Measurements from ENCODE around the gene AKAP7.

The AKAP7 gene

DNA sequence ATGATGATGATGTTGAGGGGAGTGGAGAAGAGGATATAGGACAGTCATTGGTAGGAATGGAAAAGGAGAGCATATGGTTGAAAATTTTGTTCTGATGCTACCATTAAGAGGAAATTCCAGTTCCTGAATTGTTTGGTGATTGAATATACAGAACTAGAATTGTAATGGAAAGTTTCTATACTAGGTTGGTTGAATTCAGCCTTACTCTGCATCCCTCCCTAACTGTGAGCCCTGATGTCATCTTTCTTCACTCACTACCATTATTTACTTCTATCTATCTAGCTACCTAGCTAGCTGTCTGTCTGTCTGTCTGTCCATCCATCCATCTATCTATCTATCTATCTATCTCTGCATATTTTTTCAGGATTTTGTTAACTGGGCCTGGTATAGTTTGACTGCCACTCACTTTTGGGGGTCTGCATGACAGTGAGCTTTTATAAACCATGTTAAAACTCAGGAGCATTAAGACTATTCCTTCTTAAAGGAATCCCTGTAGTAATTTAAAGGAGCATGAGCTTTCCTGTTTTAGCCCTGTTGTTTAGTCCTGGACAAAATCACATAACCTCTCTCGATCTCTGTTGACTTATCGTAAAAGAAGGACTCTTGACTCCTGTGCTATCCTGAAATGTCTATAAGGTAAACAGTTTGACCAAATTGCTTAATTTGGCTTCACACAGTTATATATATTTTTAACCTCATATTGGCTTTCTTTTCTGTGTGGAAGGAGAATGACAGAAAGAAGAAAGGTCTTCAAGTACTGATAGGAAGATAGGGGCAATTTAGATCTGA, 71.4 kb downstream of the AKAP7 start:
- no peak for DNase-seq

DNA sequence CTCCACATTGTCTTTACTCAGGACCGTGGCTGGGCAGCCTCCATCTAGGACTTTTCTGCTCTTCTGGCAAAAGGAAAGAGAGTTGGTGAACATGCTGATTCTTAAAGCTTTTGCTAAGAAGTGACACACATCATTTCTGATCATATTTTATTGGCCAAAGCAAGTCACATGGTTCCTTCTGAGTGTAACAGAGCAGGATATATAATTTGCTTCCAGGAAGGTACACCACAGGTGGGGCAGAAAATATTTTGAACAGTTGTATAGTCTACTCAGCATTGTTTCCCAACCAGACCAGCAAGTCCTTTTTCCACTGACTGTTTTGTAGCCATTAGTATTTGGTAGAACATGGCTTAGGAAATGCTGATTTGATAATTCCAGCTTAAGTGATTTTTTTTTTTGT, 73.5 kb downstream of the AKAP7 start:
- DNase-seq: no peak

DNA sequence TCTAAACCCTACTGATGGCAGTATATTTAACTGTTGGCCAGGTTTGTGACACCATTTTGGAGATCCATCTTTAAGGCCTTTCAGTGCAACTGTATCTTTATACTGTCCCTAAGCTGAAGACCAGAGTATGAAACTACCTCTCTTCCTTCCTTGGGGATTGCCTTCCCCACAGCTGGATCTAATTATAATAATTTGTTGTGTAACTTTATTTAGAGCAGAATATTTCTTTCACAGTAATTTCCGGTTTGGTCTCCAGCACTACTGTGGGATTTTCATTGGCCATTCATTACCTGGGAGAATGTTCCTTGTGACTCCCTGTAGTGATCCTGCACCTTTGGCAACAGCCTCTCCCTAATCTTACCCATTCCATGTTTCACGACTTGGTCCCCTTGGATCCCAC, 75.2 kb downstream of the AKAP7 start:
- DNase-seq: no peak

DNA sequence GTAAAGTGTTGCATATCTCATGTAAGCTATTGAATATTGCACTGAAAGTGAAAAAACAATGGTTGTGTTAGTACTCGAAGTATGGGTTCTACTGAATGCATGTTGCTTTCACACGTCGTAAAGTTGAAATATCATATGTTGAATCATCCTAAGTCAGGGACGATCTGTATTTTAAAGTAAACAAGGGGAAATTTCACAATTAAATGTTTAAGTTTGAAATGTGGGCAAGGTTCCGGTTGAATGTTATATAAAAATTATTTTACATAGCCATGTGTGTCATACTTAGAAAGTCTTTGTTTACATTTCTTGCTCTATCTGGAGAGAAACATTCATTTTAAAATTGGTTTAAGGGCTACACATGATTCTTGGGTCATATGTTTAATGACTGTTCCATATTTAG, 76.8 kb downstream of the AKAP7 start:
- DNase-seq: no peak

DNA sequence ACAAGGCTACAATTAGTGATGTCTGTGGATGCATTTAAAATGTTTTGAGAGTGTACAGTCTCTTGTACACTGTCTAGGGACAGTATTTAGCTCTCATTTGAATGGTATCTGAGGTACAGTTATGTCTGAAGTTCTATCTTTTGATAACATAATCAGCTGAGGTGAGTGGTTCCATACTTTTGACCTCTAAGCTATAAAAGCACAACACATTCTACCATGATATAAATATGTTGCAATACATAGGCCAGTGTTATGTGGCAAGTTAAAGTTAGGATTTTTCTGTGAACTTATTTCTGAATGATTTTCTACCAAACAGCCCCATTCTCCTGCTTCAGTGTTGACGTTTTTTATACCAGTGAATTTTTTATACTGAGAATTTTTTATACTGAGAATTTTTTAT, 77.6 kb downstream of the AKAP7 start:
- no peak for DNase-seq

DNA sequence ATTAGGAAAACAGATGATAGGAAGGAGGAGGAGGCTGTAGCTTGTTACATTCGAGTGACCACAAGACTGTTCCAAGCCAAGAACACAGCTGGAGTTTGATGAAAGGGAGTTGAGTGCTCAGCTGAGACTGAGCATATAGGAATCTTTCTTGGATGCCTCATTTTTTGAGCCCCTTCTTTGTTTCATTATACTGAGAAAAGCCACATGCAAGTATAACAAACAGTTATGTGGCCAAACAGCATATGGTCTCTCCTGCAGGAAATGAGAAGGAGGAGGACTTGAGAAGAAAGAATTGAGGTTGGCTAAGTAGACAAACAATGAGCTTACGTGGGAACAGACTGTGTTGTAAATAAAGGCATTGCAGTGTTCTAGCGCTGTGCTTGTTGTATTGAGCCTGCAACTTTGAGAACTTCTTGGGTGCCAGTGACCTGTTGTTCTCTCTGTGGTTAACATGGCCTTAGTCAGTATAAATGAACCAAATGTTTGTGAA, 78.3 kb downstream of the AKAP7 start:
- DNase-seq: no peak

DNA sequence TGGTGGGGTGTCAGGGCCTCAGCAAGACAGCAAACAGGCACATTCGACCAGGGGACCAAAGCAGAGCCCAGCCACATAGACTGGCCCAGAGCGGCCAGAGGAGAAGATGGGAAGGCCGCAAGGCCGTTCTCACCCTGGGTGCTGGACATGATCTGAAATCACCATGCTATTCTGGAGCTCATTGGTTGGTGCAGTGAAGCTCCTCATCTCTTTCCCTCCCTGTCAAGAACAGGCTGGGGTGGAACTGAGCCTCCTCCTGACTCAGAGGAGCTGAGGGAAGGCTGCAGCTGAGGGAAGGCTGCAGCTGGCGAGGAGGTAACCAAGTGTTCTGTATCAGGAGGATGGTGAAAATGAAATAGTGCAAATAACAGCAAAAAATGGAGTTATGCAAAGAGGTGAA, 80.0 kb downstream of the AKAP7 start:
- no peak for DNase-seq

DNA sequence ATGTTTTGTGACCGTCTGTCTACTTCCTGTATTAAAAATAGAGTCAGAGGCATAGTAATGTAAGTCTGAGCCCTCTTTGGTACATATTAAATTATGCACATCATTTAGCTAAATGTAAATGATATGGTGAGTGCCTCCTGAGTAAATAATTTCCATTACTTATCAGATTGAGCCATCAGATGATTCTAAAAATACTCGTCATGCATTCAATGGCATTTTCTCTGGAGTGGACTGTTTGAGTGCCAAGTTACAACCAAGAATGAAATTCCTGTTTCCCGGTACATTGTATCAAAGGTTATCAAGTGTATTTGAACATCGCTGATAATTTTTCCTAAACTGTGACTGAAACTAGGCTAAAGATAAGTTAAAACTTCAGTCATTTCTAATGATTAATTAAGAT, 81.0 kb downstream of the AKAP7 start:
- DNase-seq: no peak

DNA sequence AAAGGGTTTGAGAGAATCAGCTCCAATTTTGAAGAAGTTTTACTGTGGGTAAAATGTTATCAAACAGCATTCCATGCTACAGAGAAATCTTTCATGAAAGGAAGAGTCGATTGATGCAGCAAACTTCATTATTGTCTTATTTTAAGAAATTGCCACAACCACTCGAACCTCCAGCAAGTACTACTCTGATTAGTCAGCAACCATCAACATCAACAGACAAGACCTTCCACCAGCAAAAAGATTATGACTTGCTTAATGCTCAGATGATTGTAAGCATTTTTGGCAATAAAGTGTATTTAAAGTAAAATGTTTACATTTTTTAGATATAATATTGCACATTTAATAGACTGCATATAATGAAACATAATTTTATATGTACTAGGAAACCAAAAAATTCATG, 87.5 kb downstream of the AKAP7 start:
- no peak for DNase-seq

DNA sequence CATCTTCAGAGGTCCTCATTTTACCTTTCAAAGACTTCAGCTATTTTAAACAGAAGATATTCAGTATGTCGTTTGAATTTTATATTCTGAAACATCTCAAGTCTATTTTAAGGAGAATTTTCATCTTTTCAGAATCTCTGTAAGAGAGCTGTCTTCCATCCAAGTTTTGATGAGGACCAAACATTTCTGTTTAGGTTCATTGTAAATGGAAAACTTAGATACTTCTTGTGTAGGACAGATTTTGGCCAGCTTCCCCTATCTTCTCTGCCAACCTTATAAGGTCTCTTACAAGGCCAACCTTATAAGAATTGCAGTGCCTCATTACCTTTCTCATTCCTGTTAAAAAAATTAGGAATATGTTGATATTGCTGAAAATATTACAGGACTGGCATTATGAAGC, 88.1 kb downstream of the AKAP7 start:
- DNase-seq: no peak

DNA sequence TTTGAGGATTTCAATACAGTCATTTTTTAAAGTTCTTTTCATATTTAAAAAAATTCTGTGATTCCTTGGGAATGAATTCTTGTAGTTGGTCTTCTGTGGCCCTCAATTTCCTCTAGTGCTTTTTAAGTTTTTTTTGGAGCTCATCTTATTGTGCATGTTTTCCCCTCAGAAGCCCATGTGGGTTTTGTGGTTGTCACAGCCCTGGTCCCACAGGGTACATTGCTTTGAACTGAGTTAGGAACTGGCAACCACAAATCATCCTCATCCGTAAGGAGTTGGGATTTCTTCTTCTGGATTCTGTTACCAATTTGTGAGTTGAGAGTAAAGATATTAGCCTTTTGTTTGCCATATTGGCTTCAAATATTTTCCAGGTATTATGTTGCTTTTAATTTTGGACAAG, 89.9 kb downstream of the AKAP7 start:
- DNase-seq: no peak

DNA sequence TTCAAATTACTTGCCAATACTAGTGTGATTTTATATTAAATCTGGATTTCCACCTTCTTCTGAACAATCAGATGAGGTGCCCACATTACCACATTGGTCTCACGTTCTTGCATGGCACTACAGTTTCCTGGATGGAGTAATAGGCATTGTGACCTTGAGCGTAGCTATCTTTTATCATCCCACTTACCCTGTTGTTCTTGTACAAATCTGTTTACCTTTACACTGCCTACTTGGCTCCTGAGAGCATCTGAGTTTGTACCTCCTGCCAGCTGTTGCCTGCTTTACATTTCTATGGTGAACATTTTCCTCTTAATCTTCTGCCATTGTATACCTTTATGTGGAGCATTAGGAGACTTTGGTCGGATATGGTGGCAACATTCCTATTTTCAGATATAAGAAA, 90.7 kb downstream of the AKAP7 start:
- DNase-seq: no peak

DNA sequence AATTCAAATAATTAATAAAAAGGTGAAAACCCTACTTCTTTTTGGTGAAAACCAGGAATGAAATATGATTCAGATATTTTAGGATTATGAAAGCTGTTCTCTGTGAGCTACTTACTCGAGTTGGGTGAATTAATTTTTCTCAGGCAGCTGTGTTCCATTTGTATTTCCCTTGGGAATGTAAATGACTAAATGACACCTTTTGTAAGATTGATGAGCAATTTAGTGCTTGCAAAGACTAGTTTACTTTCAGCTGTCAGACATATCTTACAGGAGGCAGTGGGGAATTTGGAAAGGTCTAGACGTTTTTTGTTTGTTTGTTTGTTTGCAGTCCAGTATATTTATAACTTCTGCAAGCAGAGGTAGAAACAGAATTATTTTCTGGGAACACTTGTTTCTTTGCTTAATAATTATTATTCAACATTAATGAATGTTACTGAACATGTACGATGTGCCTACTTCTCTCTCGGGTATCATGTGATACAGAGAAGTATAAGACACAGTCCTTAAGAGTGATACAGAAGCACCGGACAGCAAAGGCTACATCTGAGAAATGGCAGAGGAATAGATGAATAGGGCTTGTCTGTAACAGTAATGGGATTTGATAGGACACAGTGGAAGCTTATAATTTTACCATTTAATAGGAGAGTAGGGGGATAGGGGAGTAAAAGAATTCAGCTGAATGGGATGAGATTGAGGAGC, 91.3 kb downstream of the AKAP7 start:
- no peak for DNase-seq

DNA sequence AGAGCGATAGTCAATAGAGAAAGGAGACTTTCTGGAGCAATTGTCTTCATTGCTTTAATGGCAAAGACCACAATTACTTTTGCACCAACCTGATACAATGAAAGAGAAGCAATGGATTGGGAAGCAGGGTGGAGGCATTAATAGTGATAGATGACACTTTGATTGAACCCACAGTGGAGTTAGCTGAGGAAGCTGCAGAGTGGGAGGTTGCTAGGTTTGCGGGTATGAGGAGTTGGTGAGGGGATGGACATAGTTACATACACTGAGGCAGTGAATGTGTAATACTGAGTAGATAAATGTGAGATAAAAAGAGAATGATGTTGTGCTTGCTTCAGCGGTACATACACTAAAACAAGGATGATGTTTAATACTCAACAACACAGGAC, 91.9 kb downstream of the AKAP7 start:
- DNase-seq: no peak

DNA sequence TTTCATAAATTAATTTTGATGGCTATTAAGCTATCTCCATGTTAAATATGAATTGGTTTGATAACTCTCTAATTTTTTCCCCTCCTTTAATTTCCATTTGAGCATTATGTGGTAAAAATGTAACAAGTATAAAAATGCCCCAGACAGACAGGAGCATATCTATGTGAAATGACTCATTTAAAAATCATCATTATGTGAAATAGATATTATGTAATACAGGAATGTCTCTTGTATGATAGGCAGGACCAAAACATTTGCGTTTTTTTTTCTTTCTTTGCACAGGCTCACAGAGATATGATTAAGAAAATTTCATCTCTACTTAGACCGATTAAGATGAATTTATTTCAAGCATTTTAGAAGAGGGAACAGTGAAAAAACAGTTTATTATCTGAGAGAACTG, 95.8 kb downstream of the AKAP7 start:
- no peak for DNase-seq

DNA sequence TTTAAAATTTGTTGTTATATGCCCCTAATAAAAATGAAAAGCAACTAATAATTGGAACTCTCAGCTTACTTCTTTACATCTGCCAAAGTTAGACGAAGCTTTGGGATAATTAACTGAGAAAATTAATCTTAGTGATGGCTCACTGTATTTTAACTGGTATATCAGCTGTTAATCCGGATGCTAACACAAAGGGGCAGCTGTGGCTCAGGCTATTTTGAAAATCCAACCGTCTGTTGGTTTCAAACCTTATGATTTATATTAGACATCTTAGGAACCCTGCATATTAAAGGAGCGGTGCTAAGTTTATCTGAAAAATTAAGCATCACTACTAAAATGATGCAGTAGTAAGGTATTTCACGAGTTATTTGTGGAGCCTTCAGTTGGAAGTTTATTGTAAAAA, 96.6 kb downstream of the AKAP7 start:
- DNase-seq: no peak

DNA sequence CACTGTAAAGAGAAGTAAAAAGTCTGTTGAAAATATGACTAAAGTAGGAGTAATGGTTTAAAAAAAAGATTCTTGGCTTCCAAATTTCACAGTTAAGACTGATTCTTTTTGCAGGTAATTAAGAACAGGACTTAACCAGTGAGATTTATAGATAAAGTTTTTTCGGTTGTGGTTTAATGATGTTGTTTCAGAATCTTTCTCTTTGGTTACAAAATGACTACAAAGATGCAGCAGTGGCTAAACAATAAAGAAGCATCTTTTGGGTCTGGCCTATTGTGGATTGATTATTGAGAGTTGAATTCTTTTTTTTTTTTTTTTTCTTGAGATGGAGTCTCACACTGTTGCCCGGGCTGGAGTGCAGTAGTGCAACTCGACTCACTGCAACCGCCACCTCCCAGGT, 109.7 kb downstream of the AKAP7 start:
- no peak for DNase-seq

DNA sequence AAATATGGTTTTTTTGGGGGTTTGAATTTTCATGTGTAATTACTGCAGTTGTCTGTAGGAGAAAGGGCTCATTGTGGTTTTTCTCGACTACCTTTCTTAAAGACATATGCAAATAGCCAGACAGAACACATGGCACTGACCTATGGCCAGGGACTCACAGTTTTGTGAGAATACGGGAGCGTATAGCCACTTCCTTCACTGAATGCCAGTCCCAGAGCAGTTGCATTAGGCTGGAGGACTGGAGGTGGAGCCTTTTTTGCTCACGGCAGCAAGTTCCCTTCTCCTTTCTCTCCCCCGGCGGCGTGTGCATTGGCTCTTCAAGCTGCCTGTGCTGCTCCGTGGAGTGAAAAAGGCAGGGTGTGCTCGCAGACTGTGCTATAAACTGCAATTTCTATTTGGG, 114.9 kb downstream of the AKAP7 start:
- peak in 1 of 2 experiments; percentile 29 for DNase-seq

DNA sequence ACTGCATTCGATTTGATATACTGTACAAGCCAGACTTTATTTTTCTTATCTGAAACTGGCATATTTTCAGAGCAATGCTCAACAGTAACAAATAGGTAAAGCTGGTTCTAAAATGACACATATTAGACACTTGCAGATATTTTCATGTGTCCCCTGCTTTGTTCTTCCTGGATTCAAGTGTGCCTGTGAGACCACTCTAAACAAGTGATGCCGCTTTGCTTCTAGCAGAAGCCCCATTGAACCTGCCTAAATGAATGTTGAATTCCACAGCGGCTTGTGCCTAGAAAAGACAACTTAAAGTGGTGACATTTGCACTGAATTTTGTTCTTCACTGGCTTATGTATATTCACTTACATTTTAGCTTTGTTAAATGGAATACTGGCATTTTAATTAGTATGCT, 115.7 kb downstream of the AKAP7 start:
- DNase-seq: no peak

DNA sequence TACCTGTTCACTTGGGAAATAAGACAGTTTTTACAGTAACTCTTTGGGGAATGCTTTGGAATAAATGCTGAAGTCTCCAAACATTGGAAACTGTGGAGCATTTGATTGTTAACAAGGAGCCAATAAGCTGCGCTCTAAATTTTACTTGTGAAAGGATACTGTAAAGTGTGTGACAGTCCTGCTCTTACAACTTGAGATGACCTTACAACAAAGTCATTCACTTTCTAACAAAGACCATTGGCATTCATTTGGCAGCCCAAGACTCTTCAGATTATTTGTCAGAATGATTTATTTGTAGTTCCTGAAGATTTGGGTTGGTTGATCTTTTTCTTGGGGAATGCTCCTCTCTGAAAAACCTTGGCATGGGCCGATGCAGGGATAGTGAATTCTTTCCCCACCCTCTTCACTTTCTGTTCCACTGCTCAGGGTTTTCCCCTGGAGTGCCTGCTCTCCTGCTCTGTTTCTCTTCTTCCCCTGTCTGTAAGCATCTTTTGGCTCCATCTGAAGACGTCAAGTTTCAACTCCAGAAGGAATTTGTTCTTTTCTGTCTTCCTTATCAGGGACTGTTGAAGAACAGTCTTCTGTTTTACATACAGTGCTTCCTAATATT, 116.4 kb downstream of the AKAP7 start:
- no peak for DNase-seq

DNA sequence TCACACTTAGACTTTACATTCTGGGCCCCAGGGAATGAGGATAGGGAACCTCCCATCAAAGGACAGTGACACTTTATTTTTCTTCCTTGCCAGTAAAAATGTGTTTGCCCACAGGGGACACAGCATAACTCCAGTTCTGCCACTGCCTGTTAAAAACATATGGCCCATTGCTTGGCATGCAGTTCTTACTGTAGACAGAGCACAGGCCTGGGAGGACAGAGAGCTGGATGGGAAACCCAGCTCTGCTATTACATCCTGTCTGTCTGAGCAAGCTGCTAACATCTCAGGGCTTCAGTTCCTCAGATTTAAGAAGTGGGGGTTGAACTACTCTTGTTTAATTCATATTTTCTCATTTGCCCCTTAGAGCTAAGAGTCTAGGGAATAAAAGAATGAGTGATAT, 120.2 kb downstream of the AKAP7 start:
- no peak for DNase-seq

DNA sequence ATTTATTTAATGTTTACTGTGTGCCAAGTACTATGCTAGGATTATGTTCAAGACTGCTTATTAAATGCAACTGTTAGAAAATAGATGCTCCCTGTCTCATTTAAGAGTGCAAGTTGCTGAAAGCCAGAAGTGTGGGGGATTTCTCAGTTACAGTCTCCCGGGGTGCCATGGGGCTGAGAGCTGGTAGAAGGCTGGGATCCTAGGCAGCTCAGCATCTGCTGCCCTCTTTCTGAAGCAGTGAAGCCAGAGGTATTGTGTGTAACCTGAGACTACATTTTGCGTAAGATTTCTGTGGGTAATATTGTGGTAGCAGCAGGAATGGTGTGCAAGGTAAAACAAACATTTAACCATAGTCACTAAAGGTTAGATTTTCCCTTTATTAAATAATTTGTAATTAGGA, 120.6 kb downstream of the AKAP7 start:
- no peak for DNase-seq

DNA sequence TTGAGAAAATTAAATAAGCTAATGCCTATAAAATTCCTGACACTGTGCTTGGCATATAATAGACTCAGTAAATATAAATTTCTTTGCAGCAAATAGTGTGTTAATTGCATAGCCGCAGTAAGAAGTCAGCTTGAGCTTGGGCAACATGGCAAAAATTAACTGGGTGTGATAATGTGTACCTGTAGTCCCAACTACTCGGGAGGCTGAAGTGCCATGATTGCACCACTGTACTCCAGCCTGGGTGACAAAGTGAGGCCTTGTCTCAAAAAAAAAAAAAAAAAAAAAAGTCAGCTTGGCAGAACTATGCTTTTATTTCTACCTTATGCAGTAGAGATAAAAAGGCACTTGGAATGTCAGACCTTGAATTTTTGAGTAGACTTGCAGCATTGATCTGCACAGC, 121.8 kb downstream of the AKAP7 start:
- DNase-seq: no peak

DNA sequence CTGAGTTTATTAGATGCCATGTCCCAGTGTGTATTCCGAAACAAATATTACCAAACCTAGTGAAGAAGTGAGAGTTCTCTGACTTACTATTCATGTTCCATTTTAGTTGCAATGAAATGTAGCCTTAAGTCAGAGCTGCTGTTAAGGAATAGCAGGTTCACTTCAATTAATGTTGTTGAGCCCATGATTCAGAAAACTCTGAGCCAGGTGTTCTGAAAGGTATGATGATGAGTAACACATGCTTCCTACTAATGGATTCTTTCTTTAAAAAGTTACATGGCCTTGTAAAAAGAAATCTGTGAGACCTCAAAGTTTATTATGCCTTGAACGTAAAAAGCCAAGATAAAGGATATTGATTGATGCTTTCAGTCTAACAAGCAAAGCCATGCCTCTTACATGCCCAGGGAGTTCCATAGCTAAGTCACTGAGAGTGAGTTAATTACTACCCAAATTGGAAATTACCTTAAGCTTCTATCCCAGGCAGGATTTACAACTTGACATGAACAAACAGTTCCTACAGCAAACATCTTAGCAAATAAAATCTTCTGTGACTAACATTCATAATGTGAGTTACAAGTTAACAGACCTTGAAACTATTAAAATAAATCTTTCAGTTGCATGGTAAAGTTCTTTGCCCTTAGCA, 122.9 kb downstream of the AKAP7 start:
- DNase-seq: no peak
